Right forelimb (tissue), 1 donor: ENCODE measurements around the gene HERPUD2.
"Not testable (repeated sequence)": the region's sequence is repeated elsewhere in the genome, so short reads cannot be mapped to it uniquely, and the experiment has no call there.

Source experiments
- DNase-seq: peaks from one replicate; pipeline ENCODE4 v3.0.0-alpha.2; 2018

HERPUD2 gene

GRCh38 chr7:35599061-35599460 lies 95.9 kb downstream of the HERPUD2 start:
- no peak for DNase-seq

GRCh38 chr7:35596061-35596460 lies 98.9 kb downstream of the HERPUD2 start:
- no peak for DNase-seq

- DNase-seq, result no peak
These were observed 101.0 kb downstream of the HERPUD2 start for GRCh38 chr7:35593899-35594298.

GRCh38 chr7:35588647-35589046 lies 106.3 kb downstream of the HERPUD2 start:
- no peak for DNase-seq

GRCh38 chr7:35584990-35585389 lies 109.9 kb downstream of the HERPUD2 start:
- no peak for DNase-seq

- not testable (repeated sequence) for DNase-seq
These were observed 110.4 kb downstream of the HERPUD2 start for GRCh38 chr7:35584533-35584932.
